HFF-Myc (cell line): ENCODE measurements around the gene IGSF9B.

Source experiments
- DNase-seq: peaks from one replicate; pipeline ENCODE4 v3.0.0-alpha.2; 2011; ENCODE audit warnings: low read depth; ENCODE audit errors: extremely low read depth
- H3K4me3 ChIP-seq: replicated peaks from 2 replicates; pipeline ENCODE4 v1.5.1; 2011; ENCODE audit warnings: low read depth, mild to moderate bottlenecking, control low read depth, low read length
- CTCF ChIP-seq: IDR thresholded peaks from 2 replicates; pipeline ENCODE4 v1.5.1; 2012; ENCODE audit warnings: mild to moderate bottlenecking, low read depth, low read length, control low read depth; ENCODE audit errors: missing control alignments

IGSF9B gene

GRCh38 chr11:133917921-133918607 lies 38.7 kb downstream of the IGSF9B start:
- no peak for DNase-seq
- no peak overlapping the region for H3K4me3 ChIP-seq
- TF ChIP-seq CTCF: no peak

GRCh38 chr11:133916784-133917440 lies 39.9 kb downstream of the IGSF9B start:
- no peak for DNase-seq
- no peak for TF ChIP-seq CTCF

GRCh38 chr11:133913761-133914160 lies 43.0 kb downstream of the IGSF9B start:
- no peak for TF ChIP-seq CTCF
- H3K4me3 ChIP-seq: no peak overlapping the region
- no peak for DNase-seq

More at GRCh38 chr11:133916784-133917440, 39.9 kb downstream of the IGSF9B start:
- H3K4me3 ChIP-seq: no peak overlapping the region

GRCh38 chr11:133911171-133911570 lies 45.6 kb downstream of the IGSF9B start:
- no peak for DNase-seq
- no peak overlapping the region for H3K4me3 ChIP-seq
- TF ChIP-seq CTCF: no peak

GRCh38 chr11:133910101-133910500 lies 46.7 kb downstream of the IGSF9B start:
- TF ChIP-seq CTCF: no peak
- no peak overlapping the region for H3K4me3 ChIP-seq
- no peak for DNase-seq

- no peak for DNase-seq
- no peak for TF ChIP-seq CTCF
- no peak overlapping the region for H3K4me3 ChIP-seq
Observed at GRCh38 chr11:133908827-133909226, 47.9 kb downstream of the IGSF9B start.
